ENCODE data around the gene CASD1.

Gene CASD1

DNA sequence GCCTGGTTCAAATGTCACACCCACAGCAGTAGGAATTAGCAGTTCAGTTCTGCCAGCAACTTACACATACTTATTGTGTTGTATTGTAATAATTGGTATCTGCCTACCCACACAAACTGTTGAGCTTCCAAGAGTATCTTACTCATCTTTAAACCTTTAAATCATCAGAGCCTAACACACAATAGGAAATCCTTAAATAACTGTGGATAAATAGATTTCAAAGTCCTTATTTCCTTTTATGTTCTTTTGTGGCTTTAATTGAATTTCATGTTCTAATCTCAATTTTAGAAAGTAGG lies 3.9 kb downstream of the CASD1 start:
- no peak for DNase-seq

DNA sequence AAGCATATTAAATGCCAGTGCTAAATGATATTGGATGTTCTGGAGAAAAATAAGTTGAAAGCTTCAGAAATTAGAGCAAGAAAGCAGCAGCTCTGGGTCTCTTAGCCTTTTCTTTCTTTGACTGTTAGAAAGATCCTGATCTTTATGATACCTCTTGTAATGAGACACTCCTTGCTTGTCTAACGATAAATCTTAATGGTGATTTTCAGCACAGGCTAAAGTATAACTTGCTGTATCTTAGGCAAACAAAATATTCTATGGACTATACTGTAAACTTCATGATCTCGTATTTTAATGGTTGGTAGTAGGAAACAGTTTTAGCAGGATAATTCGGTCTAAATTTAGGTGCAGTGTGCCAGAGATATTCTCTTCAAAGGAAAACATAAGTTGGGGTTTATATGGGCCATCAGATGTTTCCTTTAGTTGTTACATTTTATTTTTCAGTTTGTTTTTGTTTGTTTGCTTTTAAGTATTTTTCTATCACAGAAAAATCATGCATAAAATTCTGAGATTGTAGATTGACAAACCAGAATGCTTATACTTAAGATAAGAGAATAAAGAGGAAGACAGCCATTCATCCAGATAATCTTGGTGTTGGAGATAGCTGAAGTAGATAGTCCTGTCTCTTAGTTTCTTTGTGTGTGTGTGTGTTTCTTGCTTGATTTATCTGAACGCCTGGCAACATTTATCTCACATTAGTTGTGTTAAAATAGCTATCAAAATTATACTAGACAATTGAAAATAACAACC lies 4.7 kb downstream of the CASD1 start:
- no peak for DNase-seq

DNA sequence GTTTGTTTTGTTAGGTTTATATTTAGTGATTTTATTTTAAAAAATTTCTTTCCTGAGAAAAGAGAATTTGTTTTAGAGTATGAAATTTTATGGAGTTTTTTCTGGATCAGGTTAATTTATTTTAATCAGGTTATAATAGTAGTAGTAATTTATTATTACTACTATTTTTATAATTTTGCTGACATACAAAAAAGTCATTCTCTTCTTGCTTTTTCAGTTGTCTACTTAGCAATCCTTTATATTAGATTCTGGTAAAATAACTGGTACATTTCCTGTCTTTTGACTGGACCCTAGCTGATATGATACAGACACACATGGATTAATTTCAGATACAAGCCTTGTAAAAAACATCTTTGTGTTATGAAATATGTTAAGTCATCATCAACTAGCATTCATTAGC lies 5.3 kb downstream of the CASD1 start:
- DNase-seq, result no peak

DNA sequence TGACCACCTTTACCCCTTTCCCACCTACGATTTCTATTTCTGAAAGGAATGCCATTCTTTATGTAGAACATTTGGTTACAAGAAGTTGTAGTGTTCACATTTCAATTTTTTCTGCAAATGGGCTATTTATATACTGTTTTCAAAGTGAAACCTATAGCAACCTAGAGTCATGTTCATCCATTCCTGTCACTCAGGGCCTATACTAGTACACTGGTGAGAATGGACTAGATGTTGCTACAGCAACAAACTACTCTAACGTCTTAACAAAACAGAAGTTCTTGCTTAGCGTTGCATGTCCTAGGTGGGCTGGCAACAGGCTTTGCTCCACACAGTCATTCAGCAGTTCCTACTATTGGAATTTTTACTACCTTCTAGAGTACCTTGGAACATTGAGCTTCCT lies 16.3 kb downstream of the CASD1 start:
- DNase-seq, result no peak

DNA sequence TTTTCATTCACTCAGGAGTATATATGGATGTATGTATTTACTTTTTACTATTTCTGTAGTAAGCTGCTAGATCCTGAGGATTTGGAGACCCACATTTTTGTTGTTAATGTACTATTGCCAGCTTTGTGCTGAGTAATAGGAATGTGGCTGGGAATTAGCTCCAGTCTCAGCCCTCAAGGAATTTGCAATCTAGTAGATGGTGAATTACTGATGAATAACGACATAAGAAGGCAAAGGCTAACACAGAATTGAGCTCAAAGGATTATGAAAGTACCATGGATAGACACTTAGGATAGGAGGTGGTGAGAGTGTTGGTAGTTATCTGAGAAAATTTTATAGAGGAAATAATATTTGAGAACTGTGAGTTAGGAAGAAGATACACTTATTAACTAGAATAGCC lies 19.9 kb downstream of the CASD1 start:
- DNase-seq, result no peak

DNA sequence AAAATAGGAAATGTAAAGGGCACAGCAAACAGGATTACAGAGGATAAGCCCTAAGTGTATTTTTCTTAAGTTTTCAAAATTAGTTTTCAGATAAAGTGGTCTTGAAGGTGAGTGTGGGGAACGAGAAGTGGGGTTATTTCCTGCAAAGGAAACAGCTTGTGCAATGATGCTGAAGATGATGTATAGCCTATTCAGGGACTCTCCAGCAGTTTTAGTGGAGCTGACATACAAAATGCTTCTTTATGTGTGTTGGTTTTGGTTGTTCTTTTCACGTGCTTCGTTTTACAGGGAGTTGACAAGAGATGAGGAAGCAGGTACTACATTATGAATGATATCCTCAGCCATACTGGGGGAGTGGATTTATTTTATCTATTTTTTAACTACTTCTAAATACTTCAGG lies 20.5 kb downstream of the CASD1 start:
- DNase-seq, result no peak

DNA sequence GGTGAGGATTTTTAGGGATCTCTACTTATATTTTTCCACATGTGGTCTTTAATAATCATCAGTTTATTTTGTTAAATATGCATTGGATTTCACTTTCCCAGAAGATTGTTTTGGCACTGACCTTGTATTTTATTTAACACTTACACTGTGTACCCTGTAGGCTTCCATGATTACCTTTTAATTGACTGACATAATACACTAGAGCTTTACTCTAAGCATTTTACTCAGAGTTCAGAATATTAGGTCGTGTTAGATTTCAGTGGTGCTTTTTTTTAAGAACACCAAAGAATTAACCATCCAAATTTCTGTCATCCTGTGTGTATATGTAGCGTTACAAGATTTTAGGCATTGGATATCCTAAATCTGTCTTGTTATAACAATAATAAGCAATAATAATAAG lies 23.1 kb downstream of the CASD1 start:
- DNase-seq, result no peak

DNA sequence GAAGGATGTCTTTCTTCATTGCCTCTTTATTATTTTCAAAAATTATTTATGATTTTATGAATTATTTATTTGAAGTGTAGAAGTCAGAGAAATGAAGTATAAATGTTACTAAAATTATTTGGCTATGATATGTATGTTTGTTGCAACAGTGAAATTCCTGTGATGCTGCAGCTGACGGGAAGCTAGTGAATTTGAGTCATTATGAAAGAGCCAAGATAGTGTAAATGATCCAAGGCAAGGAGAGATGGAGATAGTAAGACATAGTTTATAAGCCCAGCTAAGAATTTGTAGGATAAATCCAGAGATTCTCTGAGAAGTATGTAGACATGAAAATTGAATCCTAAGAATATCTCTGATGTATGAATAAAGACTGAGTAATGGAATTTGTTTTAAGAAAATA lies 30.8 kb downstream of the CASD1 start:
- no peak for DNase-seq

DNA sequence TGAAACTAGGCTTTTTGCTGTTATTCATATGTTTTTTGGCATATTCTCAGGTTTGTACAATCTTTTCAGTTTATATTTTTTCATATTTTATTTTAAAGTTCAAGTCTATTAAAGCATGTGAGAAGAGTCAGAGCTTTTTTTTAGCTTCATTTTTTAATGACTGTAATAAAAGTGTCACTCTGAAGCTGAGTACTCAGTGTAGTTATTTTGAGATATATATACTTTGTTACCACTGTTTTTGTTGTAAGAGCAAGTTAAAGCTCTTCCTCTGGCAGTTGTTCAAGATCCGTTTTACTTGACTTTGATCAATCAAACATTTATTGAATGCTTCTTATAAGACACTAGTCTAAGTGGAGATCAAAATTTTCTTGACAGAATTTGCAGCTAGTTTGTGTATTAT lies 37.5 kb downstream of the CASD1 start:
- DNase-seq, result no peak

DNA sequence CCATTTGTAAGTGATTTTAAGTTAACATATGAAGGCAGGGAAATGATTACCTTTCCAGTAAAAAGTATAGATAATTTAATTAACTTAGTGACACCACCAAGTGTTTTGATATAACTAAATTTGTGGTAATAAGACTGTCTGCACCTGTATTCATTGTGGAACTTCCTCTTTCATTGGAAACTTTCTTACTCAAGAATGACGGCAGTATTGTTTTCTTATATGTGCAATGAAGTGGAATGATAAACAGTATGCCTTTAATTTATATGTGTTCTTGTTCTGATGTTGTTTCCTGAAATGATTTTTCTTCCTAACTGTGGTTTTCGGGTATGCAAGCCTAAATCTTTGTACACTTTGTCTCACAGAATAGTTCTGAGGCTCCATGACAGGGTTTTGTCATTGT lies 46.4 kb downstream of the CASD1 start:
- no peak for DNase-seq

DNA sequence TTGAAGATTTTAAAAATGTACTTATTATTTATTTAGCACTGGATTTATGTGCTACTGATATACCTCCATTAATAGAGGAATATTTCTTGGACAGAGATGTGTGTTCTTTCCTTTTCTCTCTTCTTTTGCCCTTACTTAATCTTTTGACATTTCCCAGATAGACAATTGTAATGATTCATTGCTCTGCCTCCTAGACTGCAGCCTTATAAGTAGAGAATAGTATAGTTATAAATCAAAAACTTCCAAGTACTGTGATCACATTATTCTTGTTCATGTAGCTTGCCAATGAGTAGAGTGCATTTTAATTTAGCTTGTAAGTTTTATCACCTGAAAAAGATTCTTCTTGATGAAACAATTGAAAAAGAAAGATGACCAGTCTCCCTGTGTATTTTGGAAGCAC lies 47.6 kb downstream of the CASD1 start:
- DNase-seq, result no peak

DNA sequence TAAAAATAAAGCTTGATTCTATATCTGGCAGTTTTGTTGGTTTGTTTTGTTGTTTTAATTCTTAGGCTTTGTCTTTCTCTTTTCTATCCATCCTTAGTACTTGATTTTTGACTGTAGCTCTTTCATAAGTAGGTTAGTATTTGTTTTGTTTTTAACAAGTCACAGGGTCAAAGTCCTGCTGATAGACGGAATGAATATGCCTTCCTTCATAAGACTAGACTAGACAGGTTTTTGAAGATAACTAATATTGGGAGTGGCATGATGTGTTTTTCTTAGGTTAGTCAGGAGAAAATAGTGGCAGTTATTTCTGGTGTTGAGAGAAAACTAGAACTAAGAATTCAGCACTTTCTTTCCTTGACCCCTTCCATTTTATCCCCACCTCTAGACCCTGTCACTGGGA lies 50.4 kb downstream of the CASD1 start:
- no peak for DNase-seq

DNA sequence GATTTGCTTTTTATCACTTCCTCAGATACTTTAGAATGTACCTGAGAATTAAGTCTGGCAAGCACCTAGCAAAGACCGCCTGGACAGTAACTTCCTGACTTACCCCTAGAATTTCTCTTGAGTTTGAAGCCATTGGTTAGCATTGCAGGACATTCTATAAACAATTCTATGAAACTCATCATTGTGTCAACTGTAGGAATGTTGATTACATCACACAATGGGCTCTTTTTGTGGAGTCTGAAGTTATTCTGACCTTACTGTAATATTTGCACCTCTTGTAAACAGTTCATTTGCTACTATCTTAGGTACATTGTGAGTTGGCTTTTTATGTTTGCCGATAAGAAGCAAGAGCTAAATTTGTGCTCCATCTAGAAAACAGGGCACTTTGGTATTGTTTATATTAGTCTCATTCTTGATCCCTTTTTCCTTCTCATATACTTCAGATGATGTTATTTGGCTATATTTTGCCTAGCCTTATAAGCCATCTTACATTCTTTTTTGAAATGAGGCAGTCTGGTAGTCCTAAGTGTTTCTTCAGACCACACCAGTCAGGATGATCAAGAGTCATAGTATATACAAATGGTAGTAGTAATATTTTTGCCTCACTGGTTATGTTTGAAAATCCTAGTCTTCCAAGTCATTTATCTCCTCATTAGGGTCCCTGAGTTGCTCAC lies 52.4 kb downstream of the CASD1 start:
- DNase-seq, result no peak

DNA sequence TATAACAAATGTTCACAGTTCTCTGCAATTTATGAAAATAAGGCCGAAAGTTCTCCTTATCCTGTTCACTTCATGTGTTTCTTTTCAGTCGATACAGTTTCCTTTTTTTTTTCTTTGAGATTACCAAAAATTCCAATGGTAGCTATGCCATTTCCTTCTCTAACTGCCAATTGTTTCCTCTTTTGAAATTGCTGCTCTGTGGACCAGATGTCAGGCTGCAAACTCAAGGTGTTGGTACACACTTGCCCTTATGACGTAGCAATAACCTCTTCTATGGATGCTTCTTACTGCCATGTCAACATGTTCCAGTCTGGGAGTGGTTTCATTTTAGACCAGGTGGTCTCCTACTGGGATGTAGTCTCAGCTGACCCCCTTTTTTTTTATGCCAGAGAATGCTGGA lies 52.9 kb downstream of the CASD1 start:
- no peak for DNase-seq

DNA sequence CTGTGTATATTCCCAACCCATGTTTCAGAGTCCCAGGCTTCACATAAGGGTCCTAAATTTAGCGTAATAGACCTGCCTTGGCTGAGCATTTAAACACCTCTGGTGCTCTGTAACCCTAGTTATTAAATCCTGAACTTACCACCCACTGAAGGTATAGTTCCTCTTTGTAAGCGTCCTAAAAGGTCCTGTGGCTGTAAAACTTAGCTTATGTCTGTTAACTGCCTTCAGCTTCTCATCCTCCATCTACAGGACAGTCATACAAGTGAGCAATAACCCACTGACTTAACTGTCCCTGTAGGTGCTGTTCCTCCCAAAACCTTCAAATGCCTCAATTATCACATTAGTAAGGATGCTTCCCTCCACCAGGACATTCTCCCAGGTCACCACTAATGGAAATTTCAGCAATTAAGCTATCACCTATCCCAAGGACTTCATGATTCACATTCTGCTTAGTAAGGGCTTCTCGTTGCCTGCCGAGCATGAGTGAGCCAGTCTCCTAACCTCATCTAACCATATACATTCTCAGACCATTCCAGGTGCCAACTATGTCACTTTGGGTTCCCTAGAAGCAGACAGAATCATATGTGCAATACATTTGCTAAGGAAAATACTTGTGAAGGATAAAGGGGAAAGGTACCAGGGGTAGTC lies 55.8 kb downstream of the CASD1 start:
- no peak for DNase-seq

DNA sequence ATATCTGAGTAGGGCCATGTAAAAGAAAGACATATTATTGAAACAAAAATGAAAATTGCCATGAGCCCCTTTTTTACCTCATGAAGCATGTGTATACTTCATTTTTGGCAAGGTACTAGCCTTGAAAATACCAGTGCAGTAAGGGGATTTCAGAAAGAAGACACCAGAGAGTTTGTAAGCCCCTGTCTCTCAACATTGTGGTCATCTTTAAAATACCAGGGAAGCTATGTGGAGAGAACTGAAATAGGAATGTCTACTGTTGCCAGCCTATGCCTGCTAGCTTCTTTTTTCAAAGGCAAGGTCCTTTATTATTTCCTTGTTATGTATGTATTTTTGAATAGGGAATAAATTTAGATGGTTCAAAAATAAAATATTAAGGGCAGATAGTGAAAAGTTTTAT lies 57.8 kb downstream of the CASD1 start:
- DNase-seq, result no peak

DNA sequence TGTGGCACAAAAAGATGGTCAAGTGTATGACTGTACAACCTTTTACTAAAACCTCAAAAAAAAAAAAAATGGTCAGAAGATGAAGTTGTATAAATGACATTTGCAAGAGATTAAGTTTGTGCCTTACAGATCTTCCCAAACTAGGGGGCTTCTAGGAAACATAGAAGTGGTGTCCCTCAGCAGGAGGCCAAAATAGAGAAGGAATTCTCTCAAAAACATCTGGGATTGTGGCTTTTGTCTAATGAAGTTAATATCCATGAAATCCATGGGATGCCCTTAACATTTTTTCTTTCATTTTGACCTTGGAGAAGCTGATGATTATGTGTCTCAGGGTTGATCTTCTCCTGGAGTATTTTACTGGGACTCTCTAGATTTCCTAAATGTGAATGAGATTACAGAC lies 62.2 kb downstream of the CASD1 start:
- DNase-seq, result no peak

DNA sequence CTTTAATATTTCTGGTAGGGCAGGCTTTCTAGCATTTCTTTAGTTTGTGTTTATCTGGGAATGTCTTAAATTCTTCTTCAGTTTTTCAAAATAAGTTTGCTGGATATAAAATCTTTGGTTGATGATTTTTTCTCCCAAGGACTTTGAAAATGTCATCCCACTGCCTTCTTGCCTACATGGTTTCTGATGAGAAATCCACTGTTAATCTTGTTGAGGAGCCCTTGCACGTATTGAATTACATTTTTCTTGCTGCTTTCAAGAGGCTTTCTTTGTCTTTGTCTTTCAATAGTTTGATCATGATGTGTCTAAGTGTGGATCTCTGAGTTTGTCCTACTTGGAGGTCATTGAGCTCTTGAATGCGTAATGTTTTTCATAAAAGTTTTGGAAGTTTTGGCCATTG lies 66.0 kb downstream of the CASD1 start:
- no peak for DNase-seq

DNA sequence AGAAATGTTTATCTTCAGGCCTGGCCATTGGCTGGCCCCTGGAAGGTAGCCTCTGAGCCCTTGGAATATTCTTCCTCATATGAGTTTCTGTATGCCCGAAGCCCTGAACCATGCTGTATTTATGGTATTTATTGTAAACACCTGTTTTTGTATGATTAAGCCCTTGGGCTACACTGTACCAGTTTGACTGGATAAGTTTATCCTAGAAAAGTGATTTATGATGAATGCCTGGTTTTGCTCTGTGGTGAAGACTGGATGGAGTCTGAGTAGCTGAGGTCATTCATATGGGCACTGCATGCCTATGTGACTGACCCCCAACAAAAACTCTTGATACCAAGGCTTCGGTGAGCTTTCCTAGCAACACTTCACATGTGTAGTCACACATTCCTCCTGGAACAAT lies 66.7 kb downstream of the CASD1 start:
- no peak for DNase-seq

DNA sequence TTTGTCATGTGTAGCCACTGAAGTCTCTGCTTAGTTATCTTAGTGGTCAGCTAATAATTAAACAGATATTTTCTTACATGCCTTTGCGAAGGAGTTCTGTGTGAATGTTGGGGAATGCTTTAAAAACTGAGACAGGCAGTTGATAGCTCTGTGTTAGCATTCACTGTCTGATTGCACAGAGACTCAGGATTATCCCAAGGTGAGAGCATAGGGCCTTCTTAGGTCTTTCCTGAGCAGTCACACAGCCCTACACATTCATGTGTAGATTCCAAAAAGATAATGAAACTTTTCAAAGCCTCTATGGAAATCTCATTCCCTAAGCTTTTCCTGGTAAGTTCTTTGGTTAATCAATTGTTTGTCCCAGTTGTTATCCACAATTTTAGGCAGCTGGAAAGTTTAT lies 67.7 kb downstream of the CASD1 start:
- no peak for DNase-seq

DNA sequence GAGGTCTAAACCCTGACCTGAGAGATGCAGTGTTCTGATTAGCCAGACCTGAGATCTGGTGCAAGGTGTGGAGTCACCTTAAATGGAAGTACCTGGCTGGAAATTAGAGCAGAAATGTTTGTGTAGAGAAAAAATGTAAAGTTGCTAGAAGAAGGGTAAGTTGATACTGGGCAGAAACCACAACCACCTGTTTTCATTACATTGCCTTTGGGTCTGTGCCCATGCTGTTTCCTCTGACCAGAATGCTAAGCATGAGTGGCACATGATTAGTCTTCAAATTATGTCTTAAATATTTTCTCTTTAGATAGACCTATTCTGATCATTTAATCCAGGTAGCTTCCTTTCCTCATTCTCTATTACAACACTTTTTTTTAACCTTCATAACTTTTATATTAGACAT lies 69.0 kb downstream of the CASD1 start:
- DNase-seq, result no peak

DNA sequence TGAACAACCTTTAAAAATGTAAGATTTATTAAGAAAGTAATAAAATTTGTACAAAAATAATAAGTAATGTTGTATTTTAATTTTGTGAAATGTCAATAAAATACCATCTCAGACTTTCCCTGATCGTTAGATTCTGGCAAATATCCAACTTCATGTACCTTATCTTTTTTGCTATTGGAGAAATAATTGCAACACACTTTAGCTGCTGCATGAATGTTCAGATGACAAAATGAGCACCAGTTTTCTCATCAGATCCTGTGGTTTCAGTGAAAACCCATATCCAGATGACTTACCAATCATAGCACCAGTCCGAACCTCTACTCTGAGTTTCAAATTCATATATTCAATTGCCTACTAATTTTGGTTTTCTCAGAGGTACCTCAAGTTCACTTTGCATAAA lies 69.9 kb downstream of the CASD1 start:
- no peak for DNase-seq

DNA sequence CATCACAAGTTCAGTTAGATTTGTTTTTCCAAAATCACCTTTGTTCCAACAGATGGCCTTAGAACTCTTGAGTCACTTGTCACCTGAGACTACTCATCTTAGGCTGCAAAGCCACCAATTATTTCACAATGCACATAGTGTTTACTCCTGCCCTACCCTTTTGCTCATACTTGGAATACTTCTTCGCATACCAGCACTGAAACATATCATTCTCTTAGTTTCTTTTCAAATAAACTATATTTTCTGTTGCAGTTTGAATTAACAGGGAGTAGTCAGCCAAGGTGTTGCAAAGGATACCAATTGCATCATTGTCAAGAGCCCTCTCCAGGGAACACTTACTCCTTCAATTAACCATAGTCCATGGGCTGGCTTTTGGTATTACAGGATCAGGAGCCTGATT lies 71.0 kb downstream of the CASD1 start:
- peak; percentile 18 for DNase-seq

DNA sequence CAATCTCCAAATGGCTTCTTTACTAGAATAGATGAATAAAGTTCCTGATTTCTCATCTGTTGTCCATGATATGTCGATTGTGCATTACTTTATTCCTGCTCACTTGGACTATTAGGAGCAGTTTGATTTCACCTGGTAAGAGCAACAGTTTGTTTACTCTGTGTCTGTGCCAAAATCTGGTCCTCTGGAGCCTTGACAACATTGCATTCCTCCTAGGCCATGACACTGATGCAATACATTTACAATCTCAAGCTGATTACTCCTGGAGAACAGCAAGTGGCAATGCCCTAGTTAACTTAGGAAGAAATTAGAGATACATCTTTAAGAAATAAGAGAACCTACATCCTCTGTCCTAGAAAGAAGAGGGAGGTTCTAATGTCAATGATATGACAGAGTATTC lies 74.5 kb downstream of the CASD1 start:
- DNase-seq, result no peak

DNA sequence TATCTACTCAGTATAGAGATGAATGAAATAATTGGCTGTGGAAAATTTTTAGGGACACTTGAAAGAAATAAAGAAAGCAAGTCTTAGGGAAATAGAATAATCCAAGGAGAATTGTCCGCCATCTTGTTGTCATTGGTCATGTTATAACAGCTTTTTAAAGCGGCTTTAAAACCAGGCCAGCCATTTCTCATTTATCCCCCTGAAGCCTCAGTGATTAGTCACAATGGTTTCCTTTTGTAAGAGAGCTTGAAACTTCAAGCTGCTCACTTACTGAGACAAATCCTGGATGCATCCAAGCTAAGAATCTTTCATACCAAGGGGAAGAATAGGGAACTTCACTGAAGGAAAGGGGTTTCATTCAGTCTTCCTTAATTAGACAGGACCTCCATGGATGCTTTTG lies 78.5 kb downstream of the CASD1 start:
- no peak for DNase-seq
